Stimulated activated effector memory CD8-positive, alpha-beta T cell treated with anti-CD3 and anti-CD28 coated beads, Interleukin-12 subunit alpha, Interleukin-12 subunit beta, amount 100 ng/mL, for 72 hours (primary cell): Measurements from ENCODE around the gene DPYSL3.
A peak's percentile ranks its signal among the peaks of the same experiment; 100 is the strongest.

Source experiments
- ATAC-seq: fragments of 150-1000 bp; cut with Tn5 transposase; 2 replicates; pipeline ENCODE4 v1.10.0; 2021
- DNase-seq, 2 donors: peaks; one replicate each; pipeline ENCODE4 v3.0.0; 2021 to 2022; ENCODE audit warnings: low spot score in 2 of 2
- H3K27ac Mint-ChIP-seq: one replicate; pipeline ENCODE4 v1.8.0; 2022; ENCODE audit warnings: mild to moderate bottlenecking, mixed read lengths
- H3K36me3 Mint-ChIP-seq: one replicate; pipeline ENCODE4 v1.8.0; 2022; ENCODE audit warnings: mild to moderate bottlenecking, mixed read lengths
- H3K4me1 Mint-ChIP-seq: one replicate; pipeline ENCODE4 v1.8.0; 2022; ENCODE audit warnings: mixed read lengths
- H3K4me3 Mint-ChIP-seq: one replicate; pipeline ENCODE4 v1.8.0; 2022; ENCODE audit warnings: mild to moderate bottlenecking, mixed read lengths
- H3K9me3 Mint-ChIP-seq: one replicate; pipeline ENCODE4 v1.8.0; 2022; ENCODE audit warnings: mixed read lengths

The DPYSL3 gene

DNA sequence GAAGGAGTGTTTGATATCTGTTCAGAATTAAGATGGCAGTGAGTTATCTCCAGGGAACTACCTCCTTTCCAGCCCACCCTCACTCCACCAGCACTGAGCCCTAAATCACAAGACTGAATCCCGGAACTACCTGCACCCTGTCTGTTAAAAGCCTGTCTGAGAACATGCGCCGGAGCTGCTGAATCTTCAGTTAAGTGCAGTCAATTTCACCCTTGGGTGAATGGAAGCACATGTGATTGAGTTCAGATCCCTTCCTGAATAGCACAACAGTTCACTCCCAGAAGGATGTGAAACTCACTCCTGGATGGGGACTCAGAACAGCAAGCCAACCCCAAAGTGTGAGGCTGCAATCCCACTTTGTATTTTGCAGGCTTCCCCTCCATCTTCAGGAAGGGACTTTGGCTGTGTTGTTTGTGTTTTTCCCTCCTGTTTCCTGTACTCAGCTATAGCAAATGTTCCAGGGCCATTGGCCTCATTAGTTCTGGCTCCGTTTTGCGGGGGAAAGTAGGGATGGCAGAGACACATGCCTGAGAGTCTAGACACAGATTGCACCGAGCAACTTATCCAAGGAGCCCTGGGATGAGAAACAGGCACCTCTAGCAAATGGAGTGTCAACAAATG is 43.4 kb downstream of the DPYSL3 start:
- Mint-ChIP-seq H3K4me1 (no peaks in the 10 kb centered on the region), H3K9me3 (no peaks in the 10 kb centered on the region), H3K4me3 (no peak overlapping the region), H3K36me3 (no peaks in the 10 kb centered on the region), H3K27ac (no peak overlapping the region)
- no peak for ATAC-seq
- DNase-seq = no peak

DNA sequence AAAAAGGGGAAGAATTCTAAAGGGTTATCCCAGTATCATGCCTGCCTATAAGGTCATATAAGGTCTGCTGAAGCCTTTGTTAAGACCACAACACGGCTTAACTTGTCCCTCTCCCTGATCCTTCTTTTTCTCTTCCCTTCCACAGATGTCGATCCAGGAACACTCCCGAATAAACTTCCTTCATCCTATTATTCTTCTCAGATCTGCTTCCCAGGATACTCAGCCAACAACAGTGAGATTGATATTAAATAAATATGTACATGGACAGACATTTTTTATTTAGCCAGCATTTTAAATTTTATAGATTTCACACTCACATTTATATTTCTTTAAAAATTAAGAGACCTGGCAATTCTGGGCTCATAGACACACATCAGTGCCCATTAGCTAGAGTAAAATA is 44.1 kb downstream of the DPYSL3 start:
- H3K27ac Mint-ChIP-seq = no peak overlapping the region
- H3K4me1 Mint-ChIP-seq = no peaks in the 10 kb centered on the region
- DNase-seq = no peak
- ATAC-seq = no peak
- no peak overlapping the region for H3K4me3 Mint-ChIP-seq
- no peaks in the 10 kb centered on the region for H3K9me3 Mint-ChIP-seq
- no peaks in the 10 kb centered on the region for H3K36me3 Mint-ChIP-seq

DNA sequence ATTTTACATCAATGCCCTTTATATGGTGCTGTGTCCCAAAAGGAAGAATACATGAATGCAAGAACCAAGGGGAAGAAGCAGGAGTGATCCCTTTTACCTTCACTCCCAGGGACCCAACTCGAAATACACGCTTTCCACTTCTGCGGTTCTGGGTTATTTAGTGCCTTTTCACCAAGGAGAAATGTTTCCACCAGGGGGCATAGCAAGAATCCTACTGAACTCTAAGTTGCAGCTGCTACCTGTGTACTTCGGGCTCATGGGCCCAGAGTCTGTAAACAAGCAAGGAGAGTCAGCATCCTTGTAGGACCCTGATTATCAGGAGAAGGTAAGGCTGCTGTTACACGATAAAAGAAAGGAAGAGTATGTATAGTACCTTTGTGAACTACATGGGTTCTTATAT is 45.7 kb downstream of the DPYSL3 start:
- no peaks in the 10 kb centered on the region for H3K9me3 Mint-ChIP-seq
- no peaks in the 10 kb centered on the region for H3K4me1 Mint-ChIP-seq
- H3K4me3 Mint-ChIP-seq = no peak overlapping the region
- H3K36me3 Mint-ChIP-seq = no peaks in the 10 kb centered on the region
- peak; percentile 25 for ATAC-seq
- H3K27ac Mint-ChIP-seq = no peak overlapping the region
- DNase-seq = no peak

DNA sequence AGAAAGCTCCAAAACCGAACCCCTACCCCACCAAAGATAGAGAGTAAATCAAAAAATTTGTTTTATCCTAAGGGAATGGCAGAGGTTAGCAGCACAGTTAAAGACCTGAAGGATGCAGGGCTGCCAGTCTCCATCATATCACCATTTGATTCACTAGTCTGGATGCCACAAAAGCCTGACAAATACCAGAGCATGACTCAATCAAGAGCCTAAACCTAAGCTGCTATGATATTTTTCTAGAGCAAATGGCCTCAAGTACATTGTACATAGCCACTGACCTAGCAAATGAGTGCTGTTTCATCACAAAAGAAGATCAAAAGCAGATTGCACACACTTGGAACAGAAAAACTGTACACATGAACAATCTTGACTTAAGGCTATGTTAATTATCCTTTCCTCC is 48.0 kb downstream of the DPYSL3 start:
- no peak for DNase-seq
- Mint-ChIP-seq H3K4me1 (no peaks in the 10 kb centered on the region), H3K4me3 (no peak overlapping the region), H3K9me3 (no peaks in the 10 kb centered on the region), H3K36me3 (no peaks in the 10 kb centered on the region), H3K27ac (no peak overlapping the region)
- ATAC-seq = no peak

DNA sequence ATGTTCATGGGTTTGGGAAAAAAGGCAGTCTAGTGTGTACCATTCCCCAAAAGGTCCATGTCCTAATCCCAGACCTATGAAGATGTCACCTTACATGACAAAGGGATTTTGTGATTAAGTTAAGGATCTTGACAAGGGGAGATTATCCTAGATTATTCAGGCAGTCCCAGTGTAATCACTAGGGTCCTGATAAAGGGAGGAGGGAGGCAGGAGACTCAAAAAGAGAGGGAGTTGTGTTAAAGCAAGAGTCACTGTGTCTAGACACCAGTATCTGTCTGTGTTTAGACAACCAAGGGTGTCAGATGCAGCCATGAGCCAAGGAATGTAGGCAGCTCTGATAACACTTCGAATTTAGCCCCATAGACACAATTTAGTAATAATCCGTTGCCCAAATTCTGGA is 49.5 kb downstream of the DPYSL3 start:
- H3K4me3 Mint-ChIP-seq = no peak overlapping the region
- H3K4me1 Mint-ChIP-seq = no peaks in the 10 kb centered on the region
- H3K27ac Mint-ChIP-seq = no peak overlapping the region
- H3K36me3 Mint-ChIP-seq = no peaks in the 10 kb centered on the region
- no peak for DNase-seq
- no peaks in the 10 kb centered on the region for H3K9me3 Mint-ChIP-seq
- no peak for ATAC-seq

DNA sequence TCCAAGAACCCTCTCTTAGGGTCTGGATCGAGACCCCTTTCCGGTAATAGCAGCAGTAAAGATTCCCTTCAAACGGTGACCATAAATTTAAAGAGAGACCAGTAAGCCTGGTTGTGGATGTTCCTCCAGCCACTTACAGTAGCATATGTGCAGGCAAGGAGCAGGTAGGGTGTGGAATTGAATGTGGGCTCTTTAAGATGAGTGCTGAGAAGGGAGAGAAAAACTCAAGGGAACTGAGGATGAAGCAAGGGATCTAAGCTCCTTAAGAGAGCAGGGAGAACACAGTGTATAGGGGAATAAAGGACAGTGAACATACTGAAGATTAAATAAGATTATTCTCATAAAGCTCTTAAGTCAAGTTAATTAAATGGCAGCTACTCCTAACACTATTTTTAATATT is 51.3 kb downstream of the DPYSL3 start:
- peaks cover 10% of the 10 kb centered on the region for H3K4me1 Mint-ChIP-seq
- H3K36me3 Mint-ChIP-seq = peaks cover 5% of the 10 kb centered on the region
- no peak overlapping the region for H3K27ac Mint-ChIP-seq
- no peaks in the 10 kb centered on the region for H3K9me3 Mint-ChIP-seq
- no peak for ATAC-seq
- H3K4me3 Mint-ChIP-seq = no peak overlapping the region
- DNase-seq = no peak

DNA sequence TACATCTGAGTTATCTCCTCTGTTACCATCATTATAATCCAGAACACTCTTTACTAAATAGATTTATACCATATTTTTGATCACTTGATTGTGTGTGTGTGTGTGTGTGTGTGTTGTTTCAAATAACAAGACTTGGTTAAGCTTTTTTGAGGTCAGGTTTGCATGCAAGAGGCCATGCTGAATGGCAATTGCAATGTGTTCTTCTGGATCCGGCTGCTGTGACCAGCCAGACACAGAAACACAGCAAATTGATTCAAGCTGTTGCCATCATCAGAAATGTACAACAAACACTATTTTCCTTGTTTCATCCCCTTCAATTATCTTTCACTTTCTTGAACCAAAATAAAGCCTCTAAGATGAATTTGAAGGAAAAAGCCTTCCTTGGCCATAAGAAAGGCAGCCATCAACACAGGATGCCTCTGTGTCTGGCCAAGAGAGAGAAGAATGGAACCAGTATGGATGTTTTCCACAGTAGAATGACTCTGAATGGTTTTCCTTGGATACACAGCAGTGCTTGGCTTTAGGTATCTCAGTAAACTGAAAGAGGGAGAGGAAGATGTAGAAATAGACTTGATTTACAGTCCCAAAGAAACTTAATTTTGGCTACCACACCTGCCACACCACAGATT is 53.9 kb downstream of the DPYSL3 start:
- H3K4me1 Mint-ChIP-seq = peaks cover 19% of the 10 kb centered on the region
- no peaks in the 10 kb centered on the region for H3K9me3 Mint-ChIP-seq
- no peak overlapping the region for H3K4me3 Mint-ChIP-seq
- DNase-seq (no peak), ATAC-seq (no peak)
- H3K27ac Mint-ChIP-seq = no peak overlapping the region
- H3K36me3 Mint-ChIP-seq = peaks cover 6% of the 10 kb centered on the region

DNA sequence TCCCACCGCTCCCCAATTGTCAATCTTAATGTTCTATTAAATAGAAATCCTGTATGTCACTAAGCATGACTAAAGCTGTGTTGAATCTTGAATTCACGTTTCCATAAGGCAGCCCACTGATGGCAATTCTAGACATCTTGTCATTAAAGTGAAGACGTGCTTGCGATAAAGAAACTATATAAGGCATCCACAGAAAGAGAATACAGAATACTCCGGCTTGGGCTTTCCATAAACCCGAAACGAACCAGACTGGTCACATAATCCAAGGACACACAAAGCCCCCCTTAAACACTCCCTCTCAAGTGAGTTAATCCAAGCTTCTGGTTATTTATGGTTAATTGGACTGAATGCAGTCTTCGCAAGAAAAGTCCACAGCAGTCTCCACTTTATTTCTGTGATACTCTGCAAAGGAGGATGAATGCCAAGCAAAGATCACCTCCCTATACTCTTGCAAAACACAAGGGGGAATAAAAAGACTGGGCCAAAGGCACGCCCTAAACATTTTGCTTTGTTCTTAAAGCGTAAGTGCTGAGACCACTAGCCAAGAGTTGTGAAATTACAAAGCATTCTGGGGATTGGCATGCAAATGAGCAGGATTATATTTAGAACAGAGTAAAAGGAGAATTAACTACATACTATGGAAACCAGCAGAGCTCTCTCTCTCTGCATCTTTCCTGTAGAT is 54.7 kb downstream of the DPYSL3 start:
- Mint-ChIP-seq H3K9me3 (no peaks in the 10 kb centered on the region), H3K4me1 (peaks cover 19% of the 10 kb centered on the region), H3K36me3 (peaks cover 6% of the 10 kb centered on the region), H3K27ac (no peak overlapping the region), H3K4me3 (peak overlapping the region; percentile 88)
- ATAC-seq = no peak
- no peak for DNase-seq

DNA sequence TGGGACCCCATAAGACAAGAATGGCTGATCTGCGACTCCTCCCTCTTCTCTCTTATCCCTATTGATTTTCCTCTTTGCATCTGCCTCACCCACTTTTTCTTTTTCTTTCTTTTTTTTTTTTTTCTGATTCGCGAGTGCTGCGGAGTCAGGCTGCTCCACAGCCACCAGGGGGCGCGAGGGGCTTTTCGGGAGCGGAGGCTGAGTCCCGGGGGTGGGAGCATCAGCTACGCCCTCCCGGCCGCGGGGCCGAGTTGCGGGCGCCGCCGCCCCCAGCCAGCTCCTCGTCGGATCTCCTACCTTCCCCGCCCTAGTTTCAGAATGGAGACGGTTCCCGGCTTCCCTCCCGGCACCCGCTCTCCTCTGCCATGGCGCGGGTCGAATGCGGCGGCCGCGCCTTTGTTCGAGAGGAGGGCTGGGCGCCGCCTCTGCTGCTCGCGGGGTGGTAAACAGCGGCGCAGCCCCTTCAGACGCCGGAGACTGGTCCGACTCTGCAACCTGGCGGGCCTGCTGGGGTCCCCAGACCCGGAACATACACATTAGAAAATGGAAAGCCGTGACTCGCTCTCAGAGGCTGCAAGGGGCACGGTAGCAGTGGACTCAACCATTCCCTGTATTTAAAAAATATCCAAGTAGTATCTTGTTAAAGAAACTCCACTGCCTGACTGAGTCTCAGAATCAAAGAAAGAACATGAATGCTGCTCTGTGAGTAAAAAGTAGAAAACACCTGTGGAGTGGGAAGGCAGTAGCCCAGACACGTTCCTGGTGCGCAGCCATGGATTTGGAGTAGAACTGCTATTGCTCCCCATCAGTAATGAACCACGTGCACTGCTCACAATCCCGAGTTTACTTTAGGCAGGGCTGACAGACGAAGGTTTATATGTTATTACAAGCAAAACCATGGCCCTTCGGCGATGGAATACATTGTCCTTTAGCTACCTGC is 55.7 kb downstream of the DPYSL3 start:
- Mint-ChIP-seq H3K27ac (peak overlapping the region; percentile 73), H3K36me3 (peaks cover 6% of the 10 kb centered on the region), H3K4me3 (peak overlapping the region; percentile 88), H3K9me3 (no peaks in the 10 kb centered on the region), H3K4me1 (peaks cover 19% of the 10 kb centered on the region)
- ATAC-seq = peak; percentile 81
- DNase-seq = peak; percentile 65 to 83

DNA sequence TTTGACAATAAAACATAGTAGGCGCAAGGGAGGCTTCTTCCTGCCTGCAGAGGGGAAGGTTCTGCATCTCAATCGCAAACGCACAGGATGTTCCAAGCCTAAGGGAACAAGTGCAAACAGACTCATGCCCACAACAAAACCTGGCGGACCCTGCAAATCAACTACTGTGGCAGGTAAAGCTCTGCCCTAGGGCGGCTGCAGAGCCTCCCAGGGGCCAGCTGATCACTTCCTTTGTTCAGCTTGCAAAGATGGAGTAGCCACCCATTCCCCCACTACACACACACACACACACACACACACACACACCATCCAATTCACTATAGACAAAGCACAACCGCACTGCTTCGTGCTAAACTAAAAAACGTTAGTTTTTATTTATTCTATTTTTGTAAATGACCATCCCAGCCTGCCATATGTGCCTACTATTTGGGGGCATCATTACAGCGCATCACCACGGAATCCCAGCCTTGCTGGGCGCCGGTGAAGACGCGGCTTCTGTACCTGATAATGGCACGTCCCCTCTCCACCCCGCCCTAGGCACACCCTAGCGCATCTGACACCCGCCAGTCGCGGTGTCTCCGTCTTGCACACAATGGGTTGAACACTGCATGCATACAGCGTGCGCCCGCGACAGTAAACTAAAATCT is 57.6 kb downstream of the DPYSL3 start:
- DNase-seq (no peak), ATAC-seq (no peak)
- Mint-ChIP-seq H3K9me3 (no peaks in the 10 kb centered on the region), H3K4me3 (peak overlapping the region; percentile 88), H3K27ac (no peak overlapping the region), H3K36me3 (peaks cover 6% of the 10 kb centered on the region), H3K4me1 (peaks cover 19% of the 10 kb centered on the region)

DNA sequence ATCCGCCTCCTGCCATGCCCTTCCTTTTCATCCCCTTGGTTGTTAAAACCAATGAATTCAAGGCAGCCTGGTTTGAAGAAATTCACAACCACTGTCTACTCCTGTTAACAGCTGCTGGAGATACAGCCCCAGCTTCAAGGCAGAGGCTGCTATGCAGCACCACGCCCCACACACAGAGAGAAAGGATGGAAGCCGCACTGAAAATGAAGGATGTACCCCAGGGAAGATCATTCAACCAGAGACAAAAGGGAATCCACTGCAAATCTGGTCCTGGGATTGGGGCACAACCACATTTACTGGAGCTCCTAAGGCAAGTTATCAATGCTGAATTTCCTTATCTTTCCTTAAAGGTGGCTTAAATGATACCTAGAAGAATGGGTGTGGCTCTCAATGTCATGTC is 58.7 kb downstream of the DPYSL3 start:
- H3K36me3 Mint-ChIP-seq = peaks cover 6% of the 10 kb centered on the region
- DNase-seq (no peak), ATAC-seq (no peak)
- no peak overlapping the region for H3K4me3 Mint-ChIP-seq
- peaks cover 19% of the 10 kb centered on the region for H3K4me1 Mint-ChIP-seq
- H3K9me3 Mint-ChIP-seq = no peaks in the 10 kb centered on the region
- H3K27ac Mint-ChIP-seq = no peak overlapping the region

DNA sequence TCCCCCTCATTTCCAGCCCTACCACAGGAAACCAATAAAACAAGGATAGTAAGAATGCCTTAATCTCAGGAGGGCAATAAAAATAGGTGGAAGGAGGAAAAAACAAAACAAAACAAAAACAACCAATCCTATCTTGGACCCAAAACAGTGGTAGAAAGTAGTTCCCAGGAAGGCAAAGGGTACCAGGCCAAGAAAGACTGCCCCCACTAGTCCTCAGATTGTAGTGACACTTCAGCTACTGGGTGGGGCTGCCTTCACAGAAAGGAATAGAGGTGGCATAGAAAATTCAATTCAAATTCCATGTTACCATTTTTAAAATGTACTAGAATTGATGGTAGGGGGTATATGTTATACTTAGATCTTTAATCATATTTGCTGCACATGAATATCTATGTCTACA is 59.3 kb downstream of the DPYSL3 start:
- DNase-seq = no peak
- H3K4me3 Mint-ChIP-seq = no peak overlapping the region
- peaks cover 19% of the 10 kb centered on the region for H3K4me1 Mint-ChIP-seq
- no peaks in the 10 kb centered on the region for H3K9me3 Mint-ChIP-seq
- peaks cover 6% of the 10 kb centered on the region for H3K36me3 Mint-ChIP-seq
- no peak for ATAC-seq
- H3K27ac Mint-ChIP-seq = no peak overlapping the region

DNA sequence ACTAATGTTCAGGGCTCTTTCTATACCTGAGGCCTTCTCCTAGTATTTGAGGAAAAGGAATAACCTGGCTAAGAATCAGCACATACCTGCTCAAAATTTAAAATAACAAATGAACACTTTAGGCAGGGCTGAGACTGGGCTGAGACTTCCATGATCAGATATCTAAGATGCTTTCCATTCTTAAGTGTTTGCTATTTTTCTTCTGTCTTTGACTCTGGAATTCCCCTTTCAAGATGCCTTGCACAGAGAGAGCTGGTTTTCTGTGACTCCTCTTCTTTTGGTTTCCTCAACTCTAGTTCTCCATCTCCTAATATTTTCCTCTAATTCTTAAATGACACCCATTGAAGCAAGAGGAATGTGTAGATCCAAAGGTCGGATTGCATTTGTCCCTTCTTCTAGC is 61.1 kb downstream of the DPYSL3 start:
- peaks cover 3% of the 10 kb centered on the region for H3K36me3 Mint-ChIP-seq
- no peak overlapping the region for H3K27ac Mint-ChIP-seq
- peaks cover 11% of the 10 kb centered on the region for H3K4me1 Mint-ChIP-seq
- DNase-seq (no peak), ATAC-seq (no peak)
- no peaks in the 10 kb centered on the region for H3K9me3 Mint-ChIP-seq
- H3K4me3 Mint-ChIP-seq = no peak overlapping the region

DNA sequence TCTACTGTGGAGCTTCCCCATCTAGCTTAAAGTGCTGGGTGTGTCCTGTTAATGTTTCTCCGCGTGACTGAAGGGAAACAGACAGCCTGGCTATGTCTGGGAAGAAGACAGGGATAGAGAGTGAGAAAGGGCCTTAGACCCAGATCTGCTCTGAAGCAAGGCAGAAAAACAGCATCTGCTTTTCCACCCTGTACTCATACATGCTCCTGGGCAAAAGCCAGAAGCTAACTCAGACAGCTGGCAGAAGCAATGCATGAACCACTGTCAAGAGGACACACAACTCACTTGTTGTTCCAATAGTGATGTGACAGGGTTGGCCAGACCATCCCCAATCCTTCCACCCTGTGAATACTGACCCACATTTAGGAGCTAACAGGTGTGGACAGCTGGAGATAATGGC is 63.3 kb downstream of the DPYSL3 start:
- Mint-ChIP-seq H3K27ac (no peak overlapping the region), H3K36me3 (no peaks in the 10 kb centered on the region), H3K4me1 (no peaks in the 10 kb centered on the region), H3K4me3 (no peak overlapping the region), H3K9me3 (no peaks in the 10 kb centered on the region)
- ATAC-seq (no peak), DNase-seq (no peak)

DNA sequence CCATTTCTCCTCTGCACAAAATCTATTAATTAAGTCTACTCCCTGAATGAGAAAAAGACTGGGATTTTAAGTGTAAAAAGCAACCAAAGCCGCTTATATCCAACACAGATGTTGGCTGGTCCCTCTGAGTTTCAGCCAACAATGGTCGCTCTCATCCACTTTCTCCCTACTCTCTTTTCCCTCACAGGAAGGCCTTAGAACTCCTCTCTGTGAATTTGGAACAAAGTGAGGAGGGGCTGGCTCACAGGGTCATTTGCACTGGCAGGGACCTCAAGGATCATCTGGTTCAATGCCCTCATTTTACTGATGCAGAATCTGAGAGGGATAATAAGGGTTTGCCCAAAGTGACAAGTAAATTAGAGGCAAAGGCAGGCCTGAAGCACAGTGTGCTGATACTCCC is 64.0 kb downstream of the DPYSL3 start:
- ATAC-seq = no peak
- H3K27ac Mint-ChIP-seq = no peak overlapping the region
- no peaks in the 10 kb centered on the region for H3K9me3 Mint-ChIP-seq
- H3K4me3 Mint-ChIP-seq = no peak overlapping the region
- no peaks in the 10 kb centered on the region for H3K36me3 Mint-ChIP-seq
- DNase-seq = no peak
- no peaks in the 10 kb centered on the region for H3K4me1 Mint-ChIP-seq
